ENCODE measurements around the gene NCAM1.

Gene NCAM1

DNA sequence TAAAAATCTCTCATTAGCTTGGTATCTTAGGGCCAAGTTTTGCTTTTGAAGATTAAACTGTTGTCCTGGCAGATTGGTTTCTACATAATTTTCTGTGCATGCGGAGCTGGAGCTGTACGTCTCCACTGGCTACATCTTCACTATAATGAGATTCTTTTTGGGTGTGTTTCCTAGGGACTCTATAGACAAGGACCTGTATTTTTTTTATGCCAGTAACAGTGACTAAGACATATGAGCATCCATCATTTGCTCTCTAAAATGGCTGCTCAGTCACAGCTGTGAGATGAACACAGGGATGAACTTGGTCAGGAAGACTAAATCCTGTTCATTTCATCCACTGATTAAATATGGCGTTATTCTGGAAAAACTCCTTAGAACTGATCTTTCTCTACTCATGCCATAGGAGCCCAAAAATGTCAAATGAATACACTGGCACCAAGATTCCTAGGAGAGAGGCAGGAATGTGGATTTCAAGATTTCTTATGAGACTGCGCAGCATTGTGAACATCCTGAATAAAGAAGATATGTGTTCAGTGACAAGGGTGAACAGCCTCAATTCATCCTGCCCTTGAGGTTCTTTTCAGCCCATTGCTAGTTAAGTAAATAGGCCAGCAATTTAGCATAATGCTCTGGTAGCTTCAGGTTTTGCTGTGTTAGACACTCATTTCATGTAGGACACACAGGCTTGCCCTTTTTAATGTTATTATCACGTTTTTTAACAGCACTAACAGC lies 168.2 kb downstream of the NCAM1 start:
- no peak overlapping the region for H3K9ac ChIP-seq

DNA sequence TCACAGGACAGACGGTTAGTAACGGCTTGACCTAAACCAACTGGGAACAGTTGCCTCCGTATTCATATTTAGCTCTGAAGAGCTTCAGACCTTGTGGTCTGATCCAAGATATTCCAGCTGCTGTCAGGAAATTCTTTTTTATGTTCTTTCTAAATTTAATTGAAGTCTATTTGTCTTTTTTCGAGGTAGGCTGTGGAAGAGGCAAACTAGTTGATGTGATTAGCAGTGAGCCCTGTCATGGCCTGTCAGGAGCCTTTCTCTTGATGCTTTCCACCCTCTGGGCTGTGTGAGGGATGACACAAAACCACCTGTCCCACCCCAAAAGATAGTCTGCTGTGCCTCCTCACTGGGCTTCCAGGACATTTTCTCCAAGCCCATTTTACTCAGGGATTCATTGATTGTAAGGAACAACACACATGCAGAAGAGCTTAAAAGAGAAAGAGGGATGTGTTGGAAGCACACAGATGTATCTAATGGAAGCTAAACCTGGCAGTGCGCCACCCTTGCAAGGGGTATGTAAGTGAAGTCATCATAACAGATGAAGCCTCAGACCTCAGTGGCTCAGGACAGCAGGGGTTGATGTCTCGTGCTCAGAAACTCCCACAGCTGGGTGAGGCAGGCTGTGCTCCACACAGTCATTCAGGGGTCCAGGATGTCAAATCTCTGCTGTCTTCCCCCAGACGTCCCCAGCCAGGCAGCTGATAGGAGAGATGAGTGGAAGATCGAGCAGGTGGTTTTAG lies 170.0 kb downstream of the NCAM1 start:
- H3K79me2 ChIP-seq, result no peaks in the 10 kb centered on the region
- no peaks in the 10 kb centered on the region for H3K27me3 ChIP-seq (ENCODE audit: control insufficient read depth, insufficient read depth, low read length)
- no peak overlapping the region for H2AFZ ChIP-seq
- H3K9me3 ChIP-seq (ENCODE audit: control insufficient read depth, low read length), result no peaks in the 10 kb centered on the region
- H3K4me1 ChIP-seq, result no peaks in the 10 kb centered on the region
- no peaks in the 10 kb centered on the region for H3K36me3 ChIP-seq (ENCODE audit: control insufficient read depth, insufficient read depth, low read length)
- H3K4me2 ChIP-seq (ENCODE audit: low read length), result no peak overlapping the region
- H3K27ac ChIP-seq, result no peak overlapping the region
- TF ChIP-seq, protein P1, sequence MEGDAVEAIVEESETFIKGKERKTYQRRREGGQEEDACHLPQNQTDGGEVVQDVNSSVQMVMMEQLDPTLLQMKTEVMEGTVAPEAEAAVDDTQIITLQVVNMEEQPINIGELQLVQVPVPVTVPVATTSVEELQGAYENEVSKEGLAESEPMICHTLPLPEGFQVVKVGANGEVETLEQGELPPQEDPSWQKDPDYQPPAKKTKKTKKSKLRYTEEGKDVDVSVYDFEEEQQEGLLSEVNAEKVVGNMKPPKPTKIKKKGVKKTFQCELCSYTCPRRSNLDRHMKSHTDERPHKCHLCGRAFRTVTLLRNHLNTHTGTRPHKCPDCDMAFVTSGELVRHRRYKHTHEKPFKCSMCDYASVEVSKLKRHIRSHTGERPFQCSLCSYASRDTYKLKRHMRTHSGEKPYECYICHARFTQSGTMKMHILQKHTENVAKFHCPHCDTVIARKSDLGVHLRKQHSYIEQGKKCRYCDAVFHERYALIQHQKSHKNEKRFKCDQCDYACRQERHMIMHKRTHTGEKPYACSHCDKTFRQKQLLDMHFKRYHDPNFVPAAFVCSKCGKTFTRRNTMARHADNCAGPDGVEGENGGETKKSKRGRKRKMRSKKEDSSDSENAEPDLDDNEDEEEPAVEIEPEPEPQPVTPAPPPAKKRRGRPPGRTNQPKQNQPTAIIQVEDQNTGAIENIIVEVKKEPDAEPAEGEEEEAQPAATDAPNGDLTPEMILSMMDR (IDR thresholded peaks at IDR 0.05), result no peak
- H3K4me3 ChIP-seq (ENCODE audit: low read depth, low read length), result no peak overlapping the region
- H3K9ac ChIP-seq, result no peak overlapping the region

More for the DNA sequence above, 168.2 kb downstream of the NCAM1 start:
- no peaks in the 10 kb centered on the region for H3K9me3 ChIP-seq (ENCODE audit: control insufficient read depth, low read length)
- TF ChIP-seq, protein P1 (IDR thresholded peaks at IDR 0.05), result no peak
- no peaks in the 10 kb centered on the region for H3K79me2 ChIP-seq
- H3K36me3 ChIP-seq (ENCODE audit: control insufficient read depth, insufficient read depth, low read length), result no peaks in the 10 kb centered on the region
- H3K4me2 ChIP-seq (ENCODE audit: low read length), result no peak overlapping the region
- H3K4me1 ChIP-seq, result no peaks in the 10 kb centered on the region
- no peaks in the 10 kb centered on the region for H3K27me3 ChIP-seq (ENCODE audit: control insufficient read depth, insufficient read depth, low read length)
- no peak overlapping the region for H2AFZ ChIP-seq
- H3K4me3 ChIP-seq (ENCODE audit: low read depth, low read length), result no peak overlapping the region
- H3K27ac ChIP-seq, result no peak overlapping the region

DNA sequence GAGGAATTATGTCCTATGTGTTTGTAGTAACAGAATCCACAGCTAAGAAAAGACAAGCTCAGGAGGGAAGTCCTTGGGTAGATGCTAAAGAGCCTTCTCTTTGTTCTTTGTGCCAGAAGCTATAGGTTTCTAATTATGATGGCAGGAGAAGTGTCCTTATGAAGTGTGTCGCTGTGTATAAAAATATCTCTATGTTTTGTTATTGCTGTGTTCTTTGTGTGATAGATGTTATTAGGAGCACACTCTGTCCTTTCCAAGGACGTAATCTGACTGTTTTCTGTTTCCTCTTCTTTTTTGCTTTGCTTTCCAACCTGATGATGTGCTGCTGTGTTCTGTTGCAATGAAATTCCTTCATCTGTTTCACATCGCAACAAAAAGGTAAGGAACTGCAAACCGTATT lies 171.9 kb downstream of the NCAM1 start:
- Histone ChIP-seq H3K4me3 (ENCODE audit: low read depth, low read length) (no peak overlapping the region), H3K9me3 (ENCODE audit: control insufficient read depth, low read length) (no peaks in the 10 kb centered on the region), H3K4me2 (ENCODE audit: low read length) (no peak overlapping the region), H3K4me1 (no peaks in the 10 kb centered on the region), H3K79me2 (no peaks in the 10 kb centered on the region), H2AFZ (no peak overlapping the region), H3K36me3 (ENCODE audit: control insufficient read depth, insufficient read depth, low read length) (no peaks in the 10 kb centered on the region), H3K27me3 (ENCODE audit: control insufficient read depth, insufficient read depth, low read length) (no peaks in the 10 kb centered on the region), H3K9ac (no peak overlapping the region), H3K27ac (no peak overlapping the region)
- TF ChIP-seq, protein P1 (IDR thresholded peaks at IDR 0.05), result no peak

DNA sequence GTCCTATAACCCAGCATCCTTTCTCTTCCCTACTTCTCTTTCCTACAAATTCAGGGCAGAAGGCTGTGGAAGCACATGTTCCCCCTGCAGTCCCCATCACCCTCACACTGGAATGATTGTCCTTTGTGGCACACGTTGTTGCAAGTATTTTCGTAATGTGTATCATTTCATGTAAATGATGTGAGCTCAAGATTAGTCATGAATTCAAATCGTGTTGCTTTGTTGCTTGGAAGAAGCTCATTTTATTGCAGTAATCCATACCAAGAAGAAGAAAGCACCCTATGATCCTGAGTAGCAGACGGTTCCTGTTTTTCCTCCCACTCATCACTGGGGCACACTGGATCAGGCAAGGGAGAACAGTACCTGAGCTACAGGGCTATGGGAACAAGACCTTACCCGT lies 173.4 kb downstream of the NCAM1 start:
- TF ChIP-seq, protein P1 (IDR thresholded peaks at IDR 0.05), result no peak
- Histone ChIP-seq H3K79me2 (no peaks in the 10 kb centered on the region), H3K36me3 (ENCODE audit: control insufficient read depth, insufficient read depth, low read length) (no peaks in the 10 kb centered on the region), H3K27ac (no peak overlapping the region), H3K9me3 (ENCODE audit: control insufficient read depth, low read length) (no peaks in the 10 kb centered on the region), H3K4me1 (no peaks in the 10 kb centered on the region), H3K4me3 (ENCODE audit: low read depth, low read length) (no peak overlapping the region), H2AFZ (no peak overlapping the region), H3K27me3 (ENCODE audit: control insufficient read depth, insufficient read depth, low read length) (no peaks in the 10 kb centered on the region), H3K4me2 (ENCODE audit: low read length) (no peak overlapping the region), H3K9ac (no peak overlapping the region)
